ENCODE measurements around the gene EFCAB6.

Gene EFCAB6

GRCh38 chr22:43849731-43850130, 37.6 kb upstream of the EFCAB6 start:
- no peaks in the 10 kb centered on the region for H3K36me3 Mint-ChIP-seq (ENCODE audit: low read depth)
- H3K4me1 Mint-ChIP-seq: no peaks in the 10 kb centered on the region
- H3K27me3 Mint-ChIP-seq (ENCODE audit: low read depth): peaks cover 13% of the 10 kb centered on the region
- no peak overlapping the region for H3K4me3 Mint-ChIP-seq
- TF ChIP-seq CTCF (IDR thresholded peaks at IDR 0.05; ENCODE audit: unreplicated experiment in 3 of 3): no peak
- H3K27ac Mint-ChIP-seq: no peak overlapping the region
- no peaks in the 10 kb centered on the region for H3K9me3 Mint-ChIP-seq

- Mint-ChIP-seq H3K9me3 (no peaks in the 10 kb centered on the region), H3K27me3 (ENCODE audit: low read depth) (peaks cover 13% of the 10 kb centered on the region), H3K36me3 (ENCODE audit: low read depth) (no peaks in the 10 kb centered on the region), H3K27ac (no peak overlapping the region), H3K4me3 (no peak overlapping the region), H3K4me1 (no peaks in the 10 kb centered on the region)
- peak; percentile 42 to 52 (median 43) for TF ChIP-seq CTCF (IDR thresholded peaks at IDR 0.05; ENCODE audit: unreplicated experiment in 3 of 3)
Observed at GRCh38 chr22:43848366-43849171, 36.5 kb upstream of the EFCAB6 start.

- Mint-ChIP-seq H3K27ac (no peak overlapping the region), H3K9me3 (no peaks in the 10 kb centered on the region), H3K4me1 (no peaks in the 10 kb centered on the region), H3K4me3 (no peak overlapping the region), H3K36me3 (ENCODE audit: low read depth) (no peaks in the 10 kb centered on the region), H3K27me3 (ENCODE audit: low read depth) (peaks cover 13% of the 10 kb centered on the region)
- no peak for TF ChIP-seq CTCF (IDR thresholded peaks at IDR 0.05; ENCODE audit: unreplicated experiment in 3 of 3)
Observed at GRCh38 chr22:43847376-43848289, 35.5 kb upstream of the EFCAB6 start.

GRCh38 chr22:43846966-43847365, 34.9 kb upstream of the EFCAB6 start:
- H3K27me3 Mint-ChIP-seq (ENCODE audit: low read depth): peaks cover 13% of the 10 kb centered on the region
- H3K4me1 Mint-ChIP-seq: no peaks in the 10 kb centered on the region
- no peaks in the 10 kb centered on the region for H3K9me3 Mint-ChIP-seq
- TF ChIP-seq CTCF (IDR thresholded peaks at IDR 0.05; ENCODE audit: unreplicated experiment in 3 of 3): no peak
- no peak overlapping the region for H3K4me3 Mint-ChIP-seq
- H3K27ac Mint-ChIP-seq: no peak overlapping the region
- no peaks in the 10 kb centered on the region for H3K36me3 Mint-ChIP-seq (ENCODE audit: low read depth)

GRCh38 chr22:43845981-43846380, 33.9 kb upstream of the EFCAB6 start:
- H3K4me3 Mint-ChIP-seq: no peak overlapping the region
- H3K36me3 Mint-ChIP-seq (ENCODE audit: low read depth): no peaks in the 10 kb centered on the region
- H3K9me3 Mint-ChIP-seq: no peaks in the 10 kb centered on the region
- H3K27ac Mint-ChIP-seq: no peak overlapping the region
- peaks cover 13% of the 10 kb centered on the region for H3K27me3 Mint-ChIP-seq (ENCODE audit: low read depth)
- no peaks in the 10 kb centered on the region for H3K4me1 Mint-ChIP-seq
- no peak for TF ChIP-seq CTCF (IDR thresholded peaks at IDR 0.05; ENCODE audit: unreplicated experiment in 3 of 3)
